Kidney epithelial cell (primary cell): ENCODE results near the gene FOLR1. TPM values are rescaled to one million over a fixed set of nuclear protein-coding genes. Genes with fewer than 3 reads are reported as not detected.
A peak's percentile ranks its signal among the peaks of the same experiment; 100 is the strongest.
"Not testable (repeated sequence)": the region's sequence is repeated elsewhere in the genome, so short reads cannot be mapped to it uniquely, and the experiment has no call there.

ENCODE experiments used
- DNase-seq: peaks from one replicate; pipeline ENCODE4 v3.0.0-alpha.2; 2010; ENCODE audit warnings: low read depth
- H3K27me3 ChIP-seq: 2 replicates; pipeline ENCODE4 v1.6.0; 2011; ENCODE audit warnings: low read length; ENCODE audit not compliant: control insufficient read depth, insufficient read depth
- H3K36me3 ChIP-seq: 2 replicates; pipeline ENCODE4 v1.5.1; 2011; ENCODE audit warnings: low read length; ENCODE audit not compliant: control insufficient read depth, insufficient read depth
- H3K4me3 ChIP-seq: 2 replicates; pipeline ENCODE4 v1.5.1; 2011; ENCODE audit warnings: low read depth, mild to moderate bottlenecking, control low read depth, low read length
- CTCF ChIP-seq: IDR thresholded peaks from 2 replicates; pipeline ENCODE4 v1.5.1; 2011; ENCODE audit warnings: mild to moderate bottlenecking, moderate library complexity, low read length, control low read depth, inconsistent platforms; ENCODE audit not compliant: insufficient read depth, poor library complexity, severe bottlenecking
- total RNA-seq: library from RNA; depleted of rRNA; stranded (reverse); fragments of >200 nt; gene quantifications from 2 replicates; pipeline ENCODE4 v1.2.3, GENCODE V29; 2015

The FOLR1 gene
- total RNA-seq = 0.55 and 1.7 TPM in 2 replicates

GRCh38 chr11:72191961-72192381 lies at the start of gene FOLR1:
FOLR1 (plus strand) TSS chr11:72192140; CDS start chr11:72192174, 34 bp downstream.
- no peaks in the 10 kb centered on the region for H3K27me3 ChIP-seq
- H3K36me3 ChIP-seq = no peaks in the 10 kb centered on the region
- DNase-seq = no peak
- H3K4me3 ChIP-seq = no peak within 1 kb of the TSS
- TF ChIP-seq CTCF = no peak

- H3K36me3 ChIP-seq, DNase-seq, H3K4me3 ChIP-seq, H3K27me3 ChIP-seq: not testable (repeated sequence)
Measured at GRCh38 chr11:72142543-72142942, 49.4 kb upstream of the FOLR1 start.

GRCh38 chr11:72144807-72145565 lies 47.0 kb upstream of the FOLR1 start:
- Histone ChIP-seq H3K36me3 (no peaks in the 10 kb centered on the region), H3K27me3 (no peaks in the 10 kb centered on the region), H3K4me3 (no peak overlapping the region)
- TF ChIP-seq CTCF = no peak
- DNase-seq = peak; percentile 58

- no peak for DNase-seq
- no peak overlapping the region for H3K4me3 ChIP-seq
Measured at GRCh38 chr11:72146625-72147024, 45.3 kb upstream of the FOLR1 start.

GRCh38 chr11:72150882-72151281 lies 41.1 kb upstream of the FOLR1 start:
- DNase-seq = no peak
- H3K27me3 ChIP-seq = no peaks in the 10 kb centered on the region
- H3K4me3 ChIP-seq = no peak overlapping the region
- no peak for TF ChIP-seq CTCF
- no peaks in the 10 kb centered on the region for H3K36me3 ChIP-seq

More at GRCh38 chr11:72146625-72147024, 45.3 kb upstream of the FOLR1 start:
- no peaks in the 10 kb centered on the region for H3K27me3 ChIP-seq
- no peaks in the 10 kb centered on the region for H3K36me3 ChIP-seq
- no peak for TF ChIP-seq CTCF

- H3K4me3 ChIP-seq, DNase-seq, H3K27me3 ChIP-seq, H3K36me3 ChIP-seq: not testable (repeated sequence)
Measured at GRCh38 chr11:72153874-72154273, 38.1 kb upstream of the FOLR1 start.

- no peaks in the 10 kb centered on the region for H3K27me3 ChIP-seq
- no peak for DNase-seq
Measured at GRCh38 chr11:72154816-72155215, 37.1 kb upstream of the FOLR1 start.

More at GRCh38 chr11:72154816-72155215, 37.1 kb upstream of the FOLR1 start:
- TF ChIP-seq CTCF = no peak
- H3K36me3 ChIP-seq = no peaks in the 10 kb centered on the region
- H3K4me3 ChIP-seq = no peak overlapping the region
